Osteocyte (in vitro differentiated cells): ENCODE results near the gene ASB13. TPM values are rescaled to one million over a fixed set of nuclear protein-coding genes. Genes with fewer than 3 reads are reported as not detected.

Source experiments
- DNase-seq: peaks from one replicate; pipeline ENCODE4 v3.0.0; 2021; ENCODE audit warnings: mixed read lengths; ENCODE audit not compliant: unreplicated experiment; ENCODE audit errors: extremely low spot score
- H3K27ac Mint-ChIP-seq: one replicate; pipeline ENCODE4 v1.8.0; 2021; ENCODE audit warnings: mild to moderate bottlenecking, mixed read lengths; ENCODE audit not compliant: unreplicated experiment
- H3K27me3 Mint-ChIP-seq: one replicate; pipeline ENCODE4 v1.8.0; 2021; ENCODE audit warnings: mixed read lengths; ENCODE audit not compliant: unreplicated experiment
- H3K36me3 Mint-ChIP-seq: one replicate; pipeline ENCODE4 v1.8.0; 2021; ENCODE audit warnings: mixed read lengths; ENCODE audit not compliant: unreplicated experiment
- H3K4me1 Mint-ChIP-seq: one replicate; pipeline ENCODE4 v1.8.0; 2021; ENCODE audit warnings: mixed read lengths; ENCODE audit not compliant: unreplicated experiment
- H3K4me3 Mint-ChIP-seq: one replicate; pipeline ENCODE4 v1.8.0; 2021; ENCODE audit warnings: mild to moderate bottlenecking, moderate library complexity, mixed read lengths; ENCODE audit not compliant: unreplicated experiment
- H3K9me3 Mint-ChIP-seq: one replicate; pipeline ENCODE4 v1.8.0; 2021; ENCODE audit warnings: mixed read lengths; ENCODE audit not compliant: unreplicated experiment
- CTCF ChIP-seq: fragments of 200-600 bp; sonication (generic); IDR thresholded peaks from 2 replicates; pipeline ENCODE4 v1.5.0; 2021; ENCODE audit warnings: antibody characterized with exemption, mild to moderate bottlenecking, moderate library complexity
- total RNA-seq: library from RNA; stranded (reverse); gene quantifications from 2 replicates; pipeline ENCODE4 v1.2.1, GENCODE V29; 2021

The ASB13 gene
- total RNA-seq, 1 donor from 2014 or later, result 18.4 TPM

- no peak for DNase-seq
- Mint-ChIP-seq H3K9me3 (no peaks in the 10 kb centered on the region), H3K4me3 (no peak overlapping the region), H3K27me3 (no peaks in the 10 kb centered on the region), H3K36me3 (peaks cover 33% of the 10 kb centered on the region), H3K27ac (no peak overlapping the region), H3K4me1 (peaks cover 4% of the 10 kb centered on the region)
- no peak for TF ChIP-seq CTCF
Observed at GRCh38 chr10:5640501-5640900, 25.9 kb downstream of the ASB13 start.

- no peaks in the 10 kb centered on the region for H3K9me3 Mint-ChIP-seq
- H3K4me3 Mint-ChIP-seq, result no peak overlapping the region
Observed at GRCh38 chr10:5640036-5640435, 26.4 kb downstream of the ASB13 start.

GRCh38 chr10:5639066-5639465 lies 27.3 kb downstream of the ASB13 start:
- Mint-ChIP-seq H3K27me3 (no peaks in the 10 kb centered on the region), H3K27ac (no peak overlapping the region)

More at GRCh38 chr10:5640036-5640435, 26.4 kb downstream of the ASB13 start:
- H3K36me3 Mint-ChIP-seq, result peaks cover 33% of the 10 kb centered on the region
- peaks cover 4% of the 10 kb centered on the region for H3K4me1 Mint-ChIP-seq
- H3K27ac Mint-ChIP-seq, result no peak overlapping the region
- no peaks in the 10 kb centered on the region for H3K27me3 Mint-ChIP-seq
- TF ChIP-seq CTCF, result no peak
- no peak for DNase-seq

GRCh38 chr10:5638494-5638893 lies 27.9 kb downstream of the ASB13 start:
- no peak for TF ChIP-seq CTCF

More at GRCh38 chr10:5639066-5639465, 27.3 kb downstream of the ASB13 start:
- Mint-ChIP-seq H3K4me1 (peaks cover 4% of the 10 kb centered on the region), H3K4me3 (no peak overlapping the region), H3K9me3 (no peaks in the 10 kb centered on the region), H3K36me3 (peaks cover 31% of the 10 kb centered on the region)
- TF ChIP-seq CTCF, result no peak
- no peak for DNase-seq

GRCh38 chr10:5634918-5635317 lies 31.5 kb downstream of the ASB13 start:
- Mint-ChIP-seq H3K4me1 (no peaks in the 10 kb centered on the region), H3K27ac (no peak overlapping the region), H3K4me3 (no peak overlapping the region), H3K36me3 (peaks cover 6% of the 10 kb centered on the region), H3K9me3 (no peaks in the 10 kb centered on the region), H3K27me3 (no peaks in the 10 kb centered on the region)
- TF ChIP-seq CTCF, result no peak
- DNase-seq, result no peak

More at GRCh38 chr10:5638494-5638893, 27.9 kb downstream of the ASB13 start:
- DNase-seq, result no peak
- Mint-ChIP-seq H3K36me3 (peaks cover 25% of the 10 kb centered on the region), H3K27ac (no peak overlapping the region), H3K4me3 (no peak overlapping the region), H3K27me3 (no peaks in the 10 kb centered on the region), H3K9me3 (no peaks in the 10 kb centered on the region), H3K4me1 (peaks cover 2% of the 10 kb centered on the region)
